Esophagus (tissue), 2 donors: ENCODE data around the gene HBEGF. TPM values are rescaled to one million over a fixed set of nuclear protein-coding genes. Genes with fewer than 3 reads are reported as not detected.

Experiments used
- H3K27ac ChIP-seq, 2 donors: one replicate each; pipeline ENCODE4 v1.5.1; 2013; ENCODE audit warnings: low read depth in 2 of 2, mild to moderate bottlenecking in 2 of 2, inconsistent platforms in 1 of 2, low read length in 1 of 2, moderate library complexity in 1 of 2
- H3K27me3 ChIP-seq, 2 donors: one replicate each; pipeline ENCODE4 v1.6.1; 2013; ENCODE audit warnings: low read length in 2 of 2, control low read depth in 1 of 2, mild to moderate bottlenecking in 1 of 2; ENCODE audit not compliant: insufficient read depth in 2 of 2, control insufficient read depth in 1 of 2
- H3K36me3 ChIP-seq, 2 donors: one replicate each; pipeline ENCODE4 v1.6.1; 2013; ENCODE audit warnings: low read length in 1 of 2; ENCODE audit not compliant: control insufficient read depth in 2 of 2, insufficient read depth in 2 of 2
- H3K4me1 ChIP-seq, 2 donors: one replicate each; pipeline ENCODE4 v1.6.1; 2013; ENCODE audit warnings: low read length in 1 of 2; ENCODE audit not compliant: control insufficient read depth in 2 of 2, insufficient read depth in 2 of 2
- H3K4me3 ChIP-seq, 2 donors: one replicate each; pipeline ENCODE4 v1.5.1; 2013; ENCODE audit warnings: low read length in 2 of 2, mild to moderate bottlenecking in 2 of 2, low read depth in 1 of 2, moderate library complexity in 1 of 2
- H3K9me3 ChIP-seq, 2 donors: one replicate each; pipeline ENCODE4 v1.6.1; 2013; ENCODE audit warnings: mild to moderate bottlenecking in 2 of 2, low read depth in 1 of 2, low read length in 1 of 2, moderate library complexity in 1 of 2; ENCODE audit not compliant: control insufficient read depth in 2 of 2, insufficient read depth in 1 of 2
- WGBS, 2 donors: extraction: QIAGEN DNeasy Blood & Tissue Kit; methylation state at CpG; one replicate each; pipeline ENCODE4 v1.1.7; 2013; 5-methylcytosine and 5-hydroxymethylcytosine counted together
- polyA plus RNA-seq, 2 donors: library from polyadenylated mRNA; stranded (reverse); fragments of 200-250 nt; gene quantifications; one replicate each; pipeline ENCODE4 v1.2.3, GENCODE V29; 2013
- donor health status: healthy with polysubstance abuse.
- donor health status: Bipolar disorder and iron deficiency.

Gene HBEGF
- polyA plus RNA-seq, 2 donors: 9.3 to 23.5 TPM

GRCh38 chr5:140340605-140341121 is 5.7 kb downstream of the HBEGF start:
- no peak overlapping the region for H3K27ac ChIP-seq
- peaks cover 6 to 17% of the 10 kb centered on the region in 2 donors for H3K4me1 ChIP-seq
- H3K36me3 ChIP-seq: peaks cover 0 to 22% of the 10 kb centered on the region in 2 donors
- H3K4me3 ChIP-seq: no peak overlapping the region
- no peaks in the 10 kb centered on the region for H3K27me3 ChIP-seq
- no peaks in the 10 kb centered on the region for H3K9me3 ChIP-seq

GRCh38 chr5:140339636-140340035 is 6.8 kb downstream of the HBEGF start:
- peaks cover 6 to 17% of the 10 kb centered on the region in 2 donors for H3K4me1 ChIP-seq

GRCh38 chr5:140338908-140339307 is 7.5 kb downstream of the HBEGF start:
- Histone ChIP-seq H3K4me3 (no peak overlapping the region), H3K27ac (peak overlapping the region in 1 of 2 donors; percentile 6), H3K4me1 (peaks cover 6 to 16% of the 10 kb centered on the region in 2 donors), H3K36me3 (peaks cover 0 to 31% of the 10 kb centered on the region in 2 donors), H3K9me3 (no peaks in the 10 kb centered on the region), H3K27me3 (no peaks in the 10 kb centered on the region)
- WGBS, 2 donors: 74 to 76% methylated on average over 2 of the region's 2 CpGs

More at GRCh38 chr5:140339636-140340035, 6.8 kb downstream of the HBEGF start:
- Histone ChIP-seq H3K4me3 (no peak overlapping the region), H3K27me3 (no peaks in the 10 kb centered on the region), H3K27ac (no peak overlapping the region), H3K36me3 (peaks cover 0 to 27% of the 10 kb centered on the region in 2 donors), H3K9me3 (no peaks in the 10 kb centered on the region)
- 63 to 69% methylated on average over 4 of the region's 4 CpGs for WGBS, 2 donors

GRCh38 chr5:140338336-140338735 is 8.1 kb downstream of the HBEGF start:
- Histone ChIP-seq H3K27me3 (no peaks in the 10 kb centered on the region), H3K27ac (peak overlapping the region in 1 of 2 donors; percentile 2), H3K36me3 (peaks cover 0 to 30% of the 10 kb centered on the region in 2 donors), H3K4me3 (no peak overlapping the region), H3K4me1 (peaks cover 6 to 16% of the 10 kb centered on the region in 2 donors), H3K9me3 (no peaks in the 10 kb centered on the region)
- WGBS, 2 donors: 45 to 59% methylated on average over 3 of the region's 3 CpGs

GRCh38 chr5:140337880-140338279 is 8.5 kb downstream of the HBEGF start:
- 60% methylated on average over 1 of the region's 1 CpG for WGBS, 2 donors
- no peak overlapping the region for H3K4me3 ChIP-seq
- H3K9me3 ChIP-seq: no peaks in the 10 kb centered on the region
- peaks cover 0 to 33% of the 10 kb centered on the region in 2 donors for H3K36me3 ChIP-seq
- no peak overlapping the region for H3K27ac ChIP-seq
- H3K4me1 ChIP-seq: peaks cover 4 to 15% of the 10 kb centered on the region in 2 donors
- no peaks in the 10 kb centered on the region for H3K27me3 ChIP-seq

GRCh38 chr5:140336388-140336787 is 10.0 kb downstream of the HBEGF start:
- Histone ChIP-seq H3K4me3 (no peak overlapping the region), H3K36me3 (peaks cover 4 to 22% of the 10 kb centered on the region in 2 donors), H3K27me3 (no peaks in the 10 kb centered on the region), H3K4me1 (peaks cover 2 to 6% of the 10 kb centered on the region in 2 donors), H3K27ac (peak overlapping the region in 1 of 2 donors; percentile 42), H3K9me3 (no peaks in the 10 kb centered on the region)
- WGBS, 2 donors: 54 to 57% methylated on average over 5 of the region's 5 CpGs

GRCh38 chr5:140331638-140332037 is 14.8 kb downstream of the HBEGF start:
- H3K4me3 ChIP-seq: no peak overlapping the region
- 76 to 89% methylated on average over 1 of the region's 1 CpG for WGBS, 2 donors
- H3K9me3 ChIP-seq: no peaks in the 10 kb centered on the region
- peaks cover 0 to 2% of the 10 kb centered on the region in 2 donors for H3K4me1 ChIP-seq
- no peaks in the 10 kb centered on the region for H3K27me3 ChIP-seq
- no peak overlapping the region for H3K27ac ChIP-seq
- peaks cover 4 to 19% of the 10 kb centered on the region in 2 donors for H3K36me3 ChIP-seq

- H3K4me1 ChIP-seq: no peaks in the 10 kb centered on the region
- H3K27me3 ChIP-seq: no peaks in the 10 kb centered on the region
- no peak overlapping the region for H3K27ac ChIP-seq
- WGBS, 2 donors: 81 to 82% methylated on average over 5 of the region's 5 CpGs
- H3K9me3 ChIP-seq: no peaks in the 10 kb centered on the region
- H3K4me3 ChIP-seq: no peak overlapping the region
- peaks cover 4 to 13% of the 10 kb centered on the region in 2 donors for H3K36me3 ChIP-seq
Measured at GRCh38 chr5:140329739-140330481, 16.5 kb downstream of the HBEGF start.

GRCh38 chr5:140328036-140328764 is 18.2 kb downstream of the HBEGF start:
- Histone ChIP-seq H3K36me3 (peaks cover 4% of the 10 kb centered on the region in 2 donors), H3K27me3 (no peaks in the 10 kb centered on the region), H3K9me3 (no peaks in the 10 kb centered on the region), H3K4me3 (no peak overlapping the region), H3K4me1 (peaks cover 3 to 8% of the 10 kb centered on the region in 2 donors), H3K27ac (no peak overlapping the region)
- 85 to 86% methylated on average over 8 of the region's 8 CpGs for WGBS, 2 donors
